PC-3 (cell line): ENCODE data around the gene NFKB2.

ENCODE experiments used
- EZH2 ChIP-seq: fragments of 300-600 bp; sonication (generic); IDR thresholded peaks from one replicate; pipeline ENCODE4 v1.6.1; 2017; ENCODE audit warnings: antibody characterized with exemption, mild to moderate bottlenecking, low read length; ENCODE audit not compliant: unreplicated experiment
- EZH2phosphoT487 ChIP-seq: fragments of 300-600 bp; sonication (generic); IDR thresholded peaks from 2 replicates; pipeline ENCODE4 v1.6.1; 2018; ENCODE audit warnings: mild to moderate bottlenecking, antibody characterized with exemption, low read length, borderline replicate concordance
- TF ChIP-seq, protein P1 (sequence below): fragments of 300-600 bp; sonication (generic); conservative IDR thresholded peaks from 2 replicates; pipeline ENCODE4 v1.5.1; 2017; ENCODE audit warnings: antibody characterized with exemption, low read depth, mild to moderate bottlenecking, low read length

DNA sequence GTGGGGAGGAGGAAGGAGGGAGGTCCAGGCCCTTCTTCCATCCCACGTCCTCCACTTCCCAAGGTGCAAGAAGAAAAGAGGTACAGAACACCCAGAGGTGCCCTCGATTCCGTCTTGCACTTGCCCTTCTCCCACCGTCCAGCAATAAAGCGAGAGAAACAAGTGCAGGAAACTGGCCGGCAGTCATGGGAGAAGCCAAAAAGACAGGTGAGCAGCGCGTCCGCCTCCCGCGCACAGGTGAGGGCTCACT lies 54.5 kb downstream of the NFKB2 start:
- TF ChIP-seq, protein P1, sequence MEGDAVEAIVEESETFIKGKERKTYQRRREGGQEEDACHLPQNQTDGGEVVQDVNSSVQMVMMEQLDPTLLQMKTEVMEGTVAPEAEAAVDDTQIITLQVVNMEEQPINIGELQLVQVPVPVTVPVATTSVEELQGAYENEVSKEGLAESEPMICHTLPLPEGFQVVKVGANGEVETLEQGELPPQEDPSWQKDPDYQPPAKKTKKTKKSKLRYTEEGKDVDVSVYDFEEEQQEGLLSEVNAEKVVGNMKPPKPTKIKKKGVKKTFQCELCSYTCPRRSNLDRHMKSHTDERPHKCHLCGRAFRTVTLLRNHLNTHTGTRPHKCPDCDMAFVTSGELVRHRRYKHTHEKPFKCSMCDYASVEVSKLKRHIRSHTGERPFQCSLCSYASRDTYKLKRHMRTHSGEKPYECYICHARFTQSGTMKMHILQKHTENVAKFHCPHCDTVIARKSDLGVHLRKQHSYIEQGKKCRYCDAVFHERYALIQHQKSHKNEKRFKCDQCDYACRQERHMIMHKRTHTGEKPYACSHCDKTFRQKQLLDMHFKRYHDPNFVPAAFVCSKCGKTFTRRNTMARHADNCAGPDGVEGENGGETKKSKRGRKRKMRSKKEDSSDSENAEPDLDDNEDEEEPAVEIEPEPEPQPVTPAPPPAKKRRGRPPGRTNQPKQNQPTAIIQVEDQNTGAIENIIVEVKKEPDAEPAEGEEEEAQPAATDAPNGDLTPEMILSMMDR = no peak
- TF ChIP-seq EZH2phosphoT487 (no peak), EZH2 (no peak)
